D721Med (cell line): ENCODE data around the gene SP110.

Experiments used
- DNase-seq: peaks from one replicate; pipeline ENCODE4 v3.0.0; 2011; ENCODE audit warnings: low spot score; ENCODE audit not compliant: insufficient read length
- FAIRE-seq: peaks from 2 replicates; lab custom pipeline; 2011; peaks lifted over from hg19 to GRCh38; lab: Jason Lieb, UNC
- TF ChIP-seq, protein P1 (sequence below): IDR thresholded peaks from 2 replicates; pipeline ENCODE4 v1.5.1; 2012; ENCODE audit warnings: mild to moderate bottlenecking, control low read depth; ENCODE audit not compliant: insufficient read depth; ENCODE audit errors: missing control alignments

Gene SP110

DNA sequence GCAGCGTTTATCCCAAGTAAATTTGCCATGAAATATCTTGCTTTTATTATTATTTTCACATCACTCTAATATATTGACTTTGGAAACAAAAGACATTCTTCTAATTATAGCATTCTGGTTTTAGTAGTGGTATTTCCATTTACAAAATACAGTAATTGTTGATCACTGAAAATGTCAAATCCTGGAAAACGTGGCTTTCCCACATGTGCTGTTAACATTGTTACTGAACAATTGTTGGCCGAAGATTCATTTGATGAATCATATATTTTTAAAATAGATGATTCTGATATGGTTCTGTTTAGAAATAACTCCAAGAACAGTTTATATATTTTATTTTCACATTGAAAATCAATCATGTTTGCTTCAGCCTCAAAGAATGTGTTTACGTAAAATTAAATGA, 38.7 kb upstream of the SP110 start:
- TF ChIP-seq, protein P1, sequence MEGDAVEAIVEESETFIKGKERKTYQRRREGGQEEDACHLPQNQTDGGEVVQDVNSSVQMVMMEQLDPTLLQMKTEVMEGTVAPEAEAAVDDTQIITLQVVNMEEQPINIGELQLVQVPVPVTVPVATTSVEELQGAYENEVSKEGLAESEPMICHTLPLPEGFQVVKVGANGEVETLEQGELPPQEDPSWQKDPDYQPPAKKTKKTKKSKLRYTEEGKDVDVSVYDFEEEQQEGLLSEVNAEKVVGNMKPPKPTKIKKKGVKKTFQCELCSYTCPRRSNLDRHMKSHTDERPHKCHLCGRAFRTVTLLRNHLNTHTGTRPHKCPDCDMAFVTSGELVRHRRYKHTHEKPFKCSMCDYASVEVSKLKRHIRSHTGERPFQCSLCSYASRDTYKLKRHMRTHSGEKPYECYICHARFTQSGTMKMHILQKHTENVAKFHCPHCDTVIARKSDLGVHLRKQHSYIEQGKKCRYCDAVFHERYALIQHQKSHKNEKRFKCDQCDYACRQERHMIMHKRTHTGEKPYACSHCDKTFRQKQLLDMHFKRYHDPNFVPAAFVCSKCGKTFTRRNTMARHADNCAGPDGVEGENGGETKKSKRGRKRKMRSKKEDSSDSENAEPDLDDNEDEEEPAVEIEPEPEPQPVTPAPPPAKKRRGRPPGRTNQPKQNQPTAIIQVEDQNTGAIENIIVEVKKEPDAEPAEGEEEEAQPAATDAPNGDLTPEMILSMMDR: no peak
- no peak for DNase-seq
- no peak for FAIRE-seq

DNA sequence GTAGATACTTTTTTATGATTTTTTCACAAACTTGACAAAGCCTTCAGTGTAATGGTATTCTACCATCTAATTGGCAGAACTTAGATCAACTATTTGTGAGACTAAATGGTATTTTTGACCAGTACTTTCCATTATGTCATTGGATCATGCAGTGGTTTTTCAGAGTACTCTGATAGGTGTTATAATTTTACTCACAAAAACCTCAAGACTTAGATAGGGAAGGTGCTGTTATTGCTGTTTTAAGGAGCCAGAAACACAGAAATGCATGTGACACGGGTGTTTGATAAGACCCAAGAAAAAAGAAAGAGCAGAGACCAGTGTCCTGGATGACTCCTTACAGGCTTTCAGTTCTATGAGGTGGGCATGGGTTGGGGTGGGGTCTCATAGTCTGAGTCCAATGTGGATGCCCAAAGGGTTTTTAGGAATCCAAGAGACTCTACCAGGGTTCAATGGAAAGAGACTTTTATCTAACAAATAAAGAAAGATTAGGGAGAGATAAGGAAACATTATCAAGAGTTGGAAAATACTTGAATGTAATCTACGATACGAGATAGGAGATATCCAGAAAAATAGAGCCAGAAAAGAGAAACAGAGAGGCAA, 37.0 kb upstream of the SP110 start:
- TF ChIP-seq, protein P1: no peak
- FAIRE-seq: no peak
- DNase-seq: no peak

DNA sequence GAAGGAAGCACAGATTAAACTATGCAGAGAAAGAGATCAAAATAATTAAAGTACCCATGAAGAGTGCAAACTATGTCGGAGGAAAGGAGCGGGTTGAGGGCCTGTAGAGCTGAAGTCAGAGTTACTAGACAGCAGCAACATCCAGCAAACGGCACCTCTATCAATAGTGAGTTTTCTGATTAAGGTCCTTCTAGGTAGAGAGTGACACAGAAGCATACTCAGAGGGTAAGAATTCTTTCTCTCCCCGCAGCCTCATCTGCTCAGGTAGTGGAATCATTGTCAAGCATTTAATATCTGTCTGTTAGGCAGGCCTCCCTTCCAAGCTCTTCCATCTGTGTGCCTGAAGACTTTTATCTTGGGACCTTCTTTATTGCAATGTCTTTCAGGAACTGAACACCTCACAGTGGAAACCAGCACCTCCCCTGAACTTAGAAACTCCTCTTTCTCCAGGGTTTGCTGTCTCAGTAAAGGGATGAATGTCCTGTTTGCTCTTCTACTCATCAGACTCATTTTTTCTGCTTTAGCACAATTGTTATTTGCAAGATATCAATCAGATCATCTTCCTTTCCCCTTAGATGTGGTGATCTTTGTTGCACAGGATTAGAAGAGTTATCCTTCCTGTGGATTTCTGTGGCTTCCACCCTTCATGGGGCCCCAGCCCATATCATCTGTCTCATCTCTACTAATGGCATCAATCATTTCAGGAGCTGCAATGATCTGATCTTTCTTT, 34.5 kb upstream of the SP110 start:
- TF ChIP-seq, protein P1: no peak
- FAIRE-seq (no peak), DNase-seq (no peak)

DNA sequence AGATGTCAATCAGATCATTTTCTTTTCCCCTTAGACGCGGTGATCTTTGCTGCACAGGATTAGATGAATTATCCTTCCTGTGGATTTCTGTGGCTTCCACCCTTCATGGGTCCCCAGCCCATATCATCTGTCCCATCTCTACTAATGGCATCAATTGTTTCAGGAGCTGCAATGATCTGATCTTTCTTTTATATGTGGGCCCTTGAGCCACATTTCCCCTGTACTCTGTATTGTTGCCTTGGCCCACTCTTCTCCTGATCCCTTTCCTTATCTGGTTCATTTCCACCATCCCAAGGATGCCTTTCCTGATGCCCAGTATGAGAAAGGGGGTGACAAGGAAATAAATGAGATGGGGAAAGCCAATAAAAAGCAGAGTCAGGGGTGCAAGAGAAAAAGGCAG, 30.4 kb upstream of the SP110 start:
- FAIRE-seq (no peak), DNase-seq (no peak)
- TF ChIP-seq, protein P1: no peak

DNA sequence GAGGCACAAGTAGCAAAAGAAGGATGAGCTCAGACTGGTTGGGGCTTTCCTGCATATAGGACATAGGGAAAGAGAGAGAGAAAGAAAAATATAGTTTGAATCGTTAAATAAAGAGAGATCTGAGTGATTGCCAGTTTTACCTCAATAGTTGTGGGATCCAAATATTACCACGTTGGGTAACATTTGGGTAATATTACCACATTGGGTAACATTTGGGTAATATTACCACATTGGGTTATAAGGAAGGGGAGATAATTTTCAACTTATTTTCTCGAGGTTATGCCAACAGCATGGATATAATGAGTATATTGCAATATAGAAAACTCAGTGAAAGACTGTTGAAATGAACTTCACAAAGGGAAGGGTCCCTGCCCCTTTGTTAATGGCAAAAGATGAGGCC, 26.4 kb upstream of the SP110 start:
- FAIRE-seq (no peak), DNase-seq (no peak)
- TF ChIP-seq, protein P1: no peak

DNA sequence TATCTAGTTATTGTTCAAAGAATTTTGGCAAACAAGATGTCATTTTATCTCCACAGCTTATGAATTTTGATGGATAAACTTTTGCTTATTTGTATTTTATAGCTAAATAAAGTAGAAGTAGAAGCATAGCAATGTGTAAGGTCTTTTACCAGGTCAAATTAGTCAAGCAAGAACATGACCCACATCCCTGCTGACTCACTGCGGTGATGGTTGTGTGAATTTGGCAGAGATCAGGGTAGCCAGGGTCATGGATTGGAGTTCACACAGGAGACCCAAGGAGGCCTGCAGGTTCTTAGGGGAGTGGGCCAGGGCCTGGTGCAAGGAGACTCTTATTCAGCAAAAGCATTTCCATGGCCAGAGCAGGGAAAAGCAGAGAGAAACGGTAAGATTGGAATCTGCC, 24.4 kb upstream of the SP110 start:
- FAIRE-seq (no peak), DNase-seq (no peak)
- TF ChIP-seq, protein P1: no peak

DNA sequence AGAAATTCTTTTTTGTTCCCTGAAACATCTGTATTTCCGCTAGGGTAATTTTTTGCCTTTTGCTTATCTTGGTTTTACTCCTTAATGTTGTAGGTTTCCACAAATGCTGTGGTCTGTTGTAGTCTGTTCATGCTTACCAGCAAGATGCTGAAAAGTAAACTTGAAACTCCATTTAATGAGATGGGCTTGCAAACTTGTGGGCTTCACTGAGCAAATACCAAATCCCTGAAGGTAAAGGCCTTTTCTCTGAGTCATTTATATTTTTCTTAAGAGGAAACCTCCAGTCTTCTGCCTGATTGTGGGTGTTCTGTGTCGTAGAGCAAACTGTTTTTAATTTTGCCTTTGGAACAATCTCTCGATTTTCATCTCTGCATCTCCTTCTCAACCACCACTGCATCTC, 15.1 kb upstream of the SP110 start:
- DNase-seq (no peak), FAIRE-seq (no peak)
- TF ChIP-seq, protein P1: no peak
